Tibial artery (tissue), 4 donors: ENCODE data around the gene IL17F.

Experiments used
- DNase-seq, 2 donors: peaks; one replicate each; pipeline ENCODE4 v3.0.0-alpha.2; 2019
- H3K27ac ChIP-seq, 2 donors: fragments of 200-600 bp; sonication (generic) in 1 of 2; 1 replicate in 1 of 2; 2 replicates in 1 of 2; pipeline ENCODE4 v1.5.1; 2018 to 2019; ENCODE audit warnings: mild to moderate bottlenecking in 1 of 2
- H3K27me3 ChIP-seq, 2 donors: fragments of 200-600 bp; sonication (generic) in 1 of 2; one replicate each; pipeline versions ENCODE4 v1.5.1 to v1.6.0; 2016 to 2019
- H3K36me3 ChIP-seq, 3 donors: fragments of 200-600 bp; sonication (generic) in 2 of 3; one replicate each; pipeline ENCODE4 v1.5.1; 2016 to 2019; ENCODE audit warnings: mild to moderate bottlenecking in 2 of 3
- H3K4me1 ChIP-seq, 4 donors: fragments of 200-600 bp; sonication (generic) in 2 of 4; 1 replicate in 3 of 4; 2 replicates in 1 of 4; pipeline ENCODE4 v1.5.1; 2016 to 2019
- H3K4me3 ChIP-seq, 2 donors: fragments of 200-600 bp; sonication (generic) in 1 of 2; 1 replicate in 1 of 2; 2 replicates in 1 of 2; pipeline ENCODE4 v1.5.1; 2018 to 2019; ENCODE audit warnings: mild to moderate bottlenecking in 2 of 2
- H3K9me3 ChIP-seq, 3 donors: fragments of 200-600 bp; sonication (generic) in 1 of 3; one replicate each; pipeline ENCODE4 v1.5.1; 2016 to 2019
- intact Hi-C: fragments of 100-400 bp; cut with DNase I; formaldehyde crosslinking; loops from one replicate; pipeline ENCODE4 v1.15.0; 2023; ENCODE audit warnings: low total_unique reads
- TF ChIP-seq, protein P1 (sequence below), 2 experiments: fragments of 200-600 bp in 1 of 2; fragments of 450-650 bp in 1 of 2; IDR thresholded peaks; one replicate each; pipeline ENCODE4 v1.5.1; 2017 to 2019; ENCODE audit warnings: antibody characterized with exemption in 2 of 2, mild to moderate bottlenecking in 1 of 2, moderate library complexity in 1 of 2

The IL17F gene

DNA sequence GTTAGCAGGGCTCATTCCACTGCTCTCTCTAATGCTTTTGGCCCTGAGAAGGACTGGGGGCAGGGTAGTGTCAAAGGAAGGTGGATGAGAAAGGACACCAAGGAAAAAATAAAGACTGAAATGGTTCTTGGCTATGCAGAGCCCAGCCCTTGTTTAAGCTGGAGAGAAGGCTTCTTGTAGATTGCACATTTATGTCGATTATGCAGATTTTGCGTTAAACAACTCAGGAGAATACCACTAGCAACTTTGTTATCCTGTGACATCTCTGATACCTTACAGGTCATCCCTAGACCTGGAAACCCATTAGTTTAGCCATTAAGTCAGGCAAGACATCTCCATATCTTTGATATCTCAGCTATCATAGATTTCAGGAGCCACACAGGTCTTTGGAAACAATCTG lies 11.1 kb upstream of the IL17F start:
- H3K36me3 ChIP-seq = no peaks in the 10 kb centered on the region
- no peak for DNase-seq
- TF ChIP-seq, protein P1, sequence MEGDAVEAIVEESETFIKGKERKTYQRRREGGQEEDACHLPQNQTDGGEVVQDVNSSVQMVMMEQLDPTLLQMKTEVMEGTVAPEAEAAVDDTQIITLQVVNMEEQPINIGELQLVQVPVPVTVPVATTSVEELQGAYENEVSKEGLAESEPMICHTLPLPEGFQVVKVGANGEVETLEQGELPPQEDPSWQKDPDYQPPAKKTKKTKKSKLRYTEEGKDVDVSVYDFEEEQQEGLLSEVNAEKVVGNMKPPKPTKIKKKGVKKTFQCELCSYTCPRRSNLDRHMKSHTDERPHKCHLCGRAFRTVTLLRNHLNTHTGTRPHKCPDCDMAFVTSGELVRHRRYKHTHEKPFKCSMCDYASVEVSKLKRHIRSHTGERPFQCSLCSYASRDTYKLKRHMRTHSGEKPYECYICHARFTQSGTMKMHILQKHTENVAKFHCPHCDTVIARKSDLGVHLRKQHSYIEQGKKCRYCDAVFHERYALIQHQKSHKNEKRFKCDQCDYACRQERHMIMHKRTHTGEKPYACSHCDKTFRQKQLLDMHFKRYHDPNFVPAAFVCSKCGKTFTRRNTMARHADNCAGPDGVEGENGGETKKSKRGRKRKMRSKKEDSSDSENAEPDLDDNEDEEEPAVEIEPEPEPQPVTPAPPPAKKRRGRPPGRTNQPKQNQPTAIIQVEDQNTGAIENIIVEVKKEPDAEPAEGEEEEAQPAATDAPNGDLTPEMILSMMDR (IDR thresholded peaks at IDR 0.05) = no peak
- H3K4me3 ChIP-seq = no peak overlapping the region
- H3K27ac ChIP-seq = no peak overlapping the region
- intact Hi-C loops = no loop called here
- H3K27me3 ChIP-seq = peaks cover 0 to 9% of the 10 kb centered on the region in 2 donors
- no peaks in the 10 kb centered on the region for H3K4me1 ChIP-seq
- H3K9me3 ChIP-seq = no peaks in the 10 kb centered on the region

- intact Hi-C loops = no loop called here
- TF ChIP-seq, protein P1 (IDR thresholded peaks at IDR 0.05) = no peak
- DNase-seq = no peak
- no peak overlapping the region for H3K27ac ChIP-seq
- H3K4me1 ChIP-seq = no peaks in the 10 kb centered on the region
- H3K9me3 ChIP-seq = no peaks in the 10 kb centered on the region
- no peak overlapping the region for H3K4me3 ChIP-seq
- peaks cover 0 to 9% of the 10 kb centered on the region in 2 donors for H3K27me3 ChIP-seq
- H3K36me3 ChIP-seq = no peaks in the 10 kb centered on the region
Observed at GRCh38 chr6:52254731-52255378, 10.6 kb upstream of the IL17F start.

DNA sequence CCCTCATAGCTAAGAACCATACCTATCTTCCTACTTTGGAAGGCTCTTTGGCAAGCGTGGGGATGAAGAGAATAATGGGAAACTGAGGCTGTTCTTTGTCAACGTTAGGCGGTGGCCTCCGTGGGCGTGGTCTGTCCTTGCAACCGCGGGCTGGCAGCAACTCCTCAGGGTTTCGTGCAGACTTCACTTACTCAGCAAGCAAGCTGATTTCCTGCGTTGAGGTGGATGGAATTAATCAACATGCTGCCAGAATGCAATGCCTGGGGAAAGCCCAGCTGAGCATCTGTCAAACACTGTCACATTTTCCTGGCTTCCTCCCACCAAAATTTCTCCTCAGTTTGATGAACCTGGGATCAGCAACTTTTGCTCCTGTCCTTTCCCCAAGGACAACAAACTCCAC lies 9.2 kb upstream of the IL17F start:
- H3K27me3 ChIP-seq = peaks cover 0 to 9% of the 10 kb centered on the region in 2 donors
- TF ChIP-seq, protein P1 (IDR thresholded peaks at IDR 0.05) = no peak
- intact Hi-C loops = no loop called here
- H3K9me3 ChIP-seq = no peaks in the 10 kb centered on the region
- H3K27ac ChIP-seq = no peak overlapping the region
- no peaks in the 10 kb centered on the region for H3K36me3 ChIP-seq
- no peaks in the 10 kb centered on the region for H3K4me1 ChIP-seq
- no peak for DNase-seq
- no peak overlapping the region for H3K4me3 ChIP-seq

GRCh38 chr6:52251113-52251512 lies 6.8 kb upstream of the IL17F start:
- no peak for DNase-seq
- intact Hi-C loops = no loop called here
- no peak overlapping the region for H3K27ac ChIP-seq
- no peaks in the 10 kb centered on the region for H3K9me3 ChIP-seq
- H3K4me3 ChIP-seq = no peak overlapping the region
- TF ChIP-seq, protein P1 (IDR thresholded peaks at IDR 0.05) = no peak
- H3K36me3 ChIP-seq = no peaks in the 10 kb centered on the region
- H3K27me3 ChIP-seq = peaks cover 0 to 9% of the 10 kb centered on the region in 2 donors
- no peaks in the 10 kb centered on the region for H3K4me1 ChIP-seq

DNA sequence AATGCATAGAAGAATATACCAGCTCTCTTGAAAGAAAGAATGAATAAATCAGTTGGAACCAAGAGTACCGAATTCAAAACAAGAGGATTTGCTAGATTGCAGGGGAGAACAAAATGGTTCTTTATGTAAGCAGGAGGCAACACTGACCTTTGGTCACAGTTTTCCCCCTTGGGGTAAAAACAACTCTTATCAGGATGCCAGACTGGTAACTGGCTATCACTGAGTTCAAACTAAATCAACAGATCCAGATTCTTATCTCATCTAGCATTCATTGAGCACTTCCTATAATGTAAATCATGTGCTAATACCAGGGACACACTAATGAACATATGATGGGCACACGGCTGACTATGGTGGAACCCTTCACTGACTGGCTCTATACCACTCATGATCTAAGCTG lies 4.8 kb upstream of the IL17F start:
- intact Hi-C loops = no loop called here
- no peak overlapping the region for H3K27ac ChIP-seq
- no peak for DNase-seq
- no peaks in the 10 kb centered on the region for H3K4me1 ChIP-seq
- TF ChIP-seq, protein P1 (IDR thresholded peaks at IDR 0.05) = no peak
- no peaks in the 10 kb centered on the region for H3K9me3 ChIP-seq
- H3K36me3 ChIP-seq = no peaks in the 10 kb centered on the region
- no peak overlapping the region for H3K4me3 ChIP-seq
- peaks cover 0 to 3% of the 10 kb centered on the region in 2 donors for H3K27me3 ChIP-seq

GRCh38 chr6:52245425-52245824 lies 1.1 kb upstream of the IL17F start:
- DNase-seq = no peak
- H3K27ac ChIP-seq = no peak overlapping the region
- TF ChIP-seq, protein P1 (IDR thresholded peaks at IDR 0.05) = no peak
- intact Hi-C loops = no loop called here
- no peaks in the 10 kb centered on the region for H3K36me3 ChIP-seq
- no peak overlapping the region for H3K4me3 ChIP-seq
- H3K27me3 ChIP-seq = peaks cover 0 to 3% of the 10 kb centered on the region in 2 donors
- no peaks in the 10 kb centered on the region for H3K9me3 ChIP-seq
- H3K4me1 ChIP-seq = no peaks in the 10 kb centered on the region
